ENCODE results near the gene ST6GALNAC1.

GRCh38 chr17:76674600-76674999 lies 31.0 kb upstream of the ST6GALNAC1 start:
- no peak for TF ChIP-seq EP300 (IDR thresholded peaks at IDR 0.05)
- no peak for TF ChIP-seq POLR2AphosphoS5 (IDR thresholded peaks at IDR 0.05)
- TF ChIP-seq POLR2A (IDR thresholded peaks at IDR 0.05) = no peak
